ENCODE results near the gene EML6. TPM values are rescaled to one million over a fixed set of nuclear protein-coding genes. Genes with fewer than 3 reads are reported as not detected.

The EML6 gene
- total RNA-seq, 2 experiments from 2014 or later = 0.78 to 1.3 TPM

GRCh38 chr2:54908591-54908990 lies 185.1 kb downstream of the EML6 start:
- H3K36me3 Mint-ChIP-seq (ENCODE audit: low read depth) = no peaks in the 10 kb centered on the region
- ATAC-seq = no peak
- peaks cover 7% of the 10 kb centered on the region for H3K27me3 Mint-ChIP-seq (ENCODE audit: low read depth)
- DNase-seq = no peak
- ChIA-PET CTCF (no interaction called here), POLR2A (no interaction called here)
- no peak overlapping the region for H3K27ac Mint-ChIP-seq
- H3K4me3 Mint-ChIP-seq = no peak overlapping the region
- H3K4me1 Mint-ChIP-seq (ENCODE audit: low read depth) = peaks cover 11% of the 10 kb centered on the region
- no peaks in the 10 kb centered on the region for H3K9me3 Mint-ChIP-seq (ENCODE audit: insufficient read depth)

GRCh38 chr2:54909001-54909400 lies 185.5 kb downstream of the EML6 start:
- H3K4me1 Mint-ChIP-seq (ENCODE audit: low read depth) = peaks cover 7% of the 10 kb centered on the region
- no peak overlapping the region for H3K4me3 Mint-ChIP-seq
- ATAC-seq (no peak), DNase-seq (no peak)
- peaks cover 7% of the 10 kb centered on the region for H3K27me3 Mint-ChIP-seq (ENCODE audit: low read depth)
- H3K36me3 Mint-ChIP-seq (ENCODE audit: low read depth) = no peaks in the 10 kb centered on the region
- H3K27ac Mint-ChIP-seq = no peak overlapping the region
- CTCF ChIA-PET = no interaction called here
- H3K9me3 Mint-ChIP-seq (ENCODE audit: insufficient read depth) = no peaks in the 10 kb centered on the region
- POLR2A ChIA-PET = no interaction called here

DNA sequence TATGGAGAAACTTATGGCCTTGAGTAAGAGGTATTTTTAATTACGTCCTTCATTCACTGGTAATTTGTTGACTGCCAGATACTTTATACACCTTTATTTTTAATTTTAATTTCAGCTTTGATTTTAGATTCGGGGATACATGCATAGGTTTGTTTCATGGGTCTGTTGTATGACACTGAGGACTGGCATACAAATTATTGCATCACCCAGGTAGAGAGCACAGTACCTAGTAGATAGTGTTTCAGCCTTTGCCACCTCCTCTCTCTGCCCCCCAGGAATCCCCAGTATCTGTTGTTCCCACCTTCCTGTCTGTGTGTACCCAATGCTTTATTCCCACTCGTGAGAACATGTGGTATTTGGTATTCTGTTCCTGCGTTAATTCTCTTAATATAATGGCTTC lies 188.8 kb downstream of the EML6 start:
- Mint-ChIP-seq H3K4me3 (no peak overlapping the region), H3K27me3 (ENCODE audit: low read depth) (peaks cover 4% of the 10 kb centered on the region), H3K9me3 (ENCODE audit: insufficient read depth) (no peaks in the 10 kb centered on the region), H3K4me1 (ENCODE audit: low read depth) (no peaks in the 10 kb centered on the region), H3K36me3 (ENCODE audit: low read depth) (no peaks in the 10 kb centered on the region), H3K27ac (no peak overlapping the region)
- ATAC-seq (no peak), DNase-seq (no peak)
- POLR2A ChIA-PET = no interaction called here
- CTCF ChIA-PET = no interaction called here

GRCh38 chr2:54912893-54913292 lies 189.4 kb downstream of the EML6 start:
- no peaks in the 10 kb centered on the region for H3K4me1 Mint-ChIP-seq (ENCODE audit: low read depth)
- H3K27me3 Mint-ChIP-seq (ENCODE audit: low read depth) = peaks cover 4% of the 10 kb centered on the region
- DNase-seq (no peak), ATAC-seq (no peak)
- POLR2A ChIA-PET = no interaction called here
- no peaks in the 10 kb centered on the region for H3K36me3 Mint-ChIP-seq (ENCODE audit: low read depth)
- H3K4me3 Mint-ChIP-seq = no peak overlapping the region
- H3K27ac Mint-ChIP-seq = no peak overlapping the region
- no peaks in the 10 kb centered on the region for H3K9me3 Mint-ChIP-seq (ENCODE audit: insufficient read depth)
- CTCF ChIA-PET = no interaction called here

DNA sequence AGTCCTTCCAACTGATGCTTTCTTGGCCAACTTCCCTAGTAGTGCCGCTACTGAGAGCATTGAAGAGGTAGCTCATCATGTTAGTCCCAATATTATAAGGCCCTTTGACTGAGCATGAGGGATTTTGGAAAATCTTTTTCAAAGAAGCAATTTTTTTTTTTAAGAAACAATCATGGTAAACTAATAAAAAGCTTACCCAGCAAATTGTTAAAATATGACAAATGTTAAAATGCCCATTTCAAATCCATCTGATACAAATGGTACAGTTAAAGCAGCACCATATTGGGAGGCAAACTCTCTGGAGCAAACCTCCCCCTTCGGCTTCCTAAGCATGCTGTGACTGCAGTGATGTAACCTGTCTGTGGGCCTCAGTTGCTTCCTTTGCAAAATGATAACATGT lies 191.2 kb downstream of the EML6 start:
- ATAC-seq (no peak), DNase-seq (no peak)
- Mint-ChIP-seq H3K27ac (no peak overlapping the region), H3K4me3 (no peak overlapping the region), H3K4me1 (ENCODE audit: low read depth) (no peaks in the 10 kb centered on the region), H3K27me3 (ENCODE audit: low read depth) (peaks cover 4% of the 10 kb centered on the region), H3K9me3 (ENCODE audit: insufficient read depth) (no peaks in the 10 kb centered on the region), H3K36me3 (ENCODE audit: low read depth) (no peaks in the 10 kb centered on the region)
- CTCF ChIA-PET = interaction anchor here (0.6 kb wide), 1 partner anchor 98 kb away, joined by 3 read pairs; no protein-coding TSS in a partner anchor
- POLR2A ChIA-PET = no interaction called here

DNA sequence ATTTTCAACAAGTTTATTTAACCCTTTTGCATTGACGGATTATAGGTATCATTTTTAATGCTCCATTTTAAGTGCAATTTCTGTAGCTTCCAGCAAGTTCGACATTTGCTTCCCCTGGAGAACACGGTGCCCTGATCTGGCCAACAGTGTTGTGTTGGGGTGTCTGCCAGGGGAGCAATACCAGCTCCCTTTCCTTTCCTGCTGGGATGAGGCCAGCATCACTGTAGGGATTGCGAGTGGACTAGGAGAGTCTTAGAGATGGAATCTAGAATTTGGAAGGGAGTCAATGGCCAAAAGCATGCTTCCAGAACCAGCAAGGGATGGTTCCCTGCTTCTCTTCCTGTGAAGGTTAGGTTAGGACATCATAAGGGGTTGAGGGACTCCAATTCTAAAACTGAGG lies 191.6 kb downstream of the EML6 start:
- Mint-ChIP-seq H3K27ac (no peak overlapping the region), H3K27me3 (ENCODE audit: low read depth) (peaks cover 4% of the 10 kb centered on the region), H3K36me3 (ENCODE audit: low read depth) (no peaks in the 10 kb centered on the region), H3K4me1 (ENCODE audit: low read depth) (no peaks in the 10 kb centered on the region), H3K4me3 (no peak overlapping the region), H3K9me3 (ENCODE audit: insufficient read depth) (no peaks in the 10 kb centered on the region)
- ATAC-seq (no peak), DNase-seq (no peak)
- POLR2A ChIA-PET = no interaction called here
- CTCF ChIA-PET = no interaction called here

DNA sequence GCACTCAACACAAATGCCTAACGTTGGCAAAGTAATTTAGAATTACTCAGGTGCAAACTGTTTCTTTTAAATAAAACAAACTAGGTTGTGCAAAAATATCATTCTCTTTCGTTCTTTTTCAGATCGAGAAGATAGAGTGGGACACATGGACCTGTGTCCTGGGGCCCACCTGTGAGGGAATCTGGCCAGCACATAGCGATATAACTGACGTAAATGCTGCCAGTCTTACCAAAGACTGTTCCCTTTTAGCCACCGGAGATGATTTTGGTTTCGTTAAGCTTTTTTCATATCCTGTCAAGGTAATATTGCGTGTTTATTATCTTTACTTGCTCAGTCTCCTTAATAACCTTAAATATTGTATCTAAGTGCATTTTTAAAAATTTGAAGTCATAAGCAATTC lies 193.2 kb downstream of the EML6 start:
- H3K4me1 Mint-ChIP-seq (ENCODE audit: low read depth) = no peaks in the 10 kb centered on the region
- POLR2A ChIA-PET = no interaction called here
- ATAC-seq = no peak
- peaks cover 5% of the 10 kb centered on the region for H3K9me3 Mint-ChIP-seq (ENCODE audit: insufficient read depth)
- CTCF ChIA-PET = no interaction called here
- no peak for DNase-seq
- H3K36me3 Mint-ChIP-seq (ENCODE audit: low read depth) = no peaks in the 10 kb centered on the region
- no peak overlapping the region for H3K4me3 Mint-ChIP-seq
- peaks cover 7% of the 10 kb centered on the region for H3K27me3 Mint-ChIP-seq (ENCODE audit: low read depth)
- no peak overlapping the region for H3K27ac Mint-ChIP-seq

DNA sequence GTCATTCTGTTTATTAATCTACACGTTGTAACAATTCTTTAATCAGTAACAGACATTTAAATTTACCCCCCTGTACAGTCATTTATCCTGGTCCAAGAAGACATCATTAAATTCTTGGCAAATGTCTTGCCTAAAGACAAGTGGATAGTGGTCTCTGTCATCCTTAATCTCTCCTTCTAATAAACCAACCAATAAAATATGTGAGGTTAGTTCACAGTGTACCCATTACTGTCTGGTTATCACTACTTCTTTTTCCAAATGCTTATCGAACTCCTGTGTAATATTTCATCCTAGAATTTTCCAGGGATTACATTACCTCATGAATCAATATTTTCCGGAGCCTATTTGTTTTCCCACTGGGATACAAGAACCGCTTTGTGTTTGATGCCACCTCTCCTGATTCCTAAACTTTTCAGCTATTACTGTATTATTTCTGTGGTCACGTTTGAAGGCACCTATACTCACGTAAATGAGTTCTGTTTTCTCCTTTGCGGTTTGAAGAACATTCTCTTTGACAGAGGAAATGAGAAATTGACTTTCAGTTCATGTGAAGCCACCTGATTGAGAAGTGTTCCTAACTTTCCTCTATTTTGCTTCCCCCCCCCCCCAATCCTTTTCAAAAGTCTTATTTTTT lies 195.3 kb downstream of the EML6 start:
- no peak overlapping the region for H3K27ac Mint-ChIP-seq
- H3K9me3 Mint-ChIP-seq (ENCODE audit: insufficient read depth) = peaks cover 5% of the 10 kb centered on the region
- H3K36me3 Mint-ChIP-seq (ENCODE audit: low read depth) = no peaks in the 10 kb centered on the region
- no peak for DNase-seq
- no peak overlapping the region for H3K4me3 Mint-ChIP-seq
- ChIA-PET POLR2A (no interaction called here), CTCF (no interaction called here)
- peaks cover 9% of the 10 kb centered on the region for H3K27me3 Mint-ChIP-seq (ENCODE audit: low read depth)
- H3K4me1 Mint-ChIP-seq (ENCODE audit: low read depth) = no peaks in the 10 kb centered on the region
- ATAC-seq = no peak

DNA sequence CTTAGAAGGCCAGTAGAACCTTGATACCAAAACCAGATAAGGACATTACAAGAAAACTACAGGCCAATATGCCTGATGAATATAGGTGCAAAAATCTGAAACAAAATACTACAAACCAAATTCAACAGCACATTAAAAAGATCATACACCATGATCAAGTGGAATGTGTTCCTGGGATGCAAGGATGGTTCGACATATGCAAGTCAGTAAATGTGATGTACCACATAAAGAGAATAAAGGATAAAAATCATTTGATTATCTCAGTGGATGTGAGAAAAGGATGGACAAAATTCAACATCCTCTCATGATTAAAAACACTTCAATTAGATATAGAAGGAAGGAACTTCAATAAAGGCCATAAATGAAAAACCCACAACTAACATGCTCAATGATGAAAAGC lies 197.2 kb downstream of the EML6 start:
- CTCF ChIA-PET = no interaction called here

DNA sequence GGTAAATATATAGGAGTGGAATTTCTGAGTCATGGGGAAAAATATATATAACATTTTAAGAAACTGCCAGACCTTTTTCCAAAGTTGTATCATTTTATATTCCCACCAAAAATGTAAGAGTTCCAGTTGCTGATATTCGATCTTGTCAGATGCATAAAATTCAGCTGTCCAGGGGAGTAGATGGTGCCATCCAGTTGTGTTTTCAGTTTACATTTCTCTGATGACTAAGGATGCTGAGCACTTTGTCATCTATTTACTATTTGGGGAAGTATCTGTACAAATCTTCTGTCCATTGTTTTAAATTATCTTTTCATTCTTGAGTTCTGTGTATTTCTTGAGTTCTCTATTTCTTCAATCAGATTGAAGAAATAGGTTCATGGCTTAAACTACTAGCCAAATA lies 200.7 kb downstream of the EML6 start:
- Mint-ChIP-seq H3K4me1 (ENCODE audit: low read depth) (no peaks in the 10 kb centered on the region), H3K27ac (no peak overlapping the region), H3K9me3 (ENCODE audit: insufficient read depth) (peaks cover 5% of the 10 kb centered on the region), H3K27me3 (ENCODE audit: low read depth) (peaks cover 14% of the 10 kb centered on the region), H3K36me3 (ENCODE audit: low read depth) (no peaks in the 10 kb centered on the region), H3K4me3 (no peak overlapping the region)
- ChIA-PET POLR2A (no interaction called here), CTCF (interaction anchor here (0.7 kb wide), 1 partner anchor 22 kb away, joined by 3 read pairs; no protein-coding TSS in a partner anchor)
- ATAC-seq (no peak), DNase-seq (no peak)

More for the DNA sequence above, 197.2 kb downstream of the EML6 start:
- Mint-ChIP-seq H3K4me3 (no peak overlapping the region), H3K36me3 (ENCODE audit: low read depth) (no peaks in the 10 kb centered on the region), H3K27ac (no peak overlapping the region), H3K27me3 (ENCODE audit: low read depth) (peaks cover 12% of the 10 kb centered on the region), H3K9me3 (ENCODE audit: insufficient read depth) (peaks cover 5% of the 10 kb centered on the region), H3K4me1 (ENCODE audit: low read depth) (no peaks in the 10 kb centered on the region)
- POLR2A ChIA-PET = no interaction called here
- ATAC-seq = no peak
- DNase-seq = no peak

DNA sequence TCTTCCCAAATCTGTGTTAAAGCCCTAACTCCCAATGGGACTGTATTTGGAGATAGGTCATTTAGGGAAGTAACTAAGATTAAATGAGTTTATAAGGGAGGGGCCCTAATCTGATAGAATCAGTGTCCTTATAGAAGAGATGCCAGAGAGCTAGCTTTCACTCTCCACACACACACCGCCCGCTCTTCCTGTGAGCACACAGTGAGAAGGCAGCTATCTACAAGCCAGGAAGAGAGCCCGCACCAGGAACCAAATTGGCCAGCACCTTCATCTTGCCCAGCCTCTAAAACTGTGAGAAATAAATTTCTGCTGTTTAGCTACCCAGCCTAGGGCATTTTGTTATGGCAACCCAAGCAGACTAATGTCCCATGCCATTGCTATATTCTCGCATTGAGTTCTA lies 201.6 kb downstream of the EML6 start:
- Mint-ChIP-seq H3K9me3 (ENCODE audit: insufficient read depth) (peaks cover 5% of the 10 kb centered on the region), H3K27ac (no peak overlapping the region), H3K4me3 (no peak overlapping the region), H3K27me3 (ENCODE audit: low read depth) (peaks cover 15% of the 10 kb centered on the region), H3K36me3 (ENCODE audit: low read depth) (no peaks in the 10 kb centered on the region), H3K4me1 (ENCODE audit: low read depth) (no peaks in the 10 kb centered on the region)
- ChIA-PET CTCF (interaction anchor here (1.2 kb wide), 1 partner anchor 86 kb away, joined by 3 read pairs; no protein-coding TSS in a partner anchor), POLR2A (no interaction called here)
- DNase-seq (no peak), ATAC-seq (no peak)

- no peaks in the 10 kb centered on the region for H3K4me1 Mint-ChIP-seq (ENCODE audit: low read depth)
- no peak for DNase-seq
- H3K4me3 Mint-ChIP-seq = no peak overlapping the region
- no peaks in the 10 kb centered on the region for H3K36me3 Mint-ChIP-seq (ENCODE audit: low read depth)
- no peak overlapping the region for H3K27ac Mint-ChIP-seq
- H3K9me3 Mint-ChIP-seq (ENCODE audit: insufficient read depth) = no peaks in the 10 kb centered on the region
- POLR2A ChIA-PET = no interaction called here
- CTCF ChIA-PET = no interaction called here
- H3K27me3 Mint-ChIP-seq (ENCODE audit: low read depth) = peaks cover 8% of the 10 kb centered on the region
- ATAC-seq = no peak
Measured at GRCh38 chr2:54927085-54927750, 203.8 kb downstream of the EML6 start.

Measured in activated CD8-positive, alpha-beta T cell treated with anti-CD3 and anti-CD28 coated beads, Interleukin-2, amount 10 ng/mL, durations not matched to agents 7 days and 5 days (primary cell).